ENCODE measurements around the gene SERPINA1. TPM values are rescaled to one million over a fixed set of nuclear protein-coding genes. Genes with fewer than 3 reads are reported as not detected.
"Not testable (repeated sequence)": the region's sequence is repeated elsewhere in the genome, so short reads cannot be mapped to it uniquely, and the experiment has no call there.

Gene SERPINA1
- polyA plus RNA-seq, 4 donors, result 51.1 to 225 (median 90.9) TPM

GRCh38 chr14:94373708-94374107, 14.7 kb downstream of the SERPINA1 start:
- no peak for DNase-seq (ENCODE audit: low read depth in 4 of 4, low spot score in 2 of 4)

- DNase-seq (ENCODE audit: low read depth in 4 of 4, low spot score in 2 of 4), result no peak
These were observed 16.3 kb downstream of the SERPINA1 start for GRCh38 chr14:94372021-94372605.

GRCh38 chr14:94370524-94370910, 17.9 kb downstream of the SERPINA1 start:
- DNase-seq (ENCODE audit: low read depth in 4 of 4, low spot score in 2 of 4), result no peak

GRCh38 chr14:94369766-94370523, 18.5 kb downstream of the SERPINA1 start:
- not testable (repeated sequence) for DNase-seq (ENCODE audit: low read depth in 4 of 4, low spot score in 2 of 4)

GRCh38 chr14:94368956-94369355, 19.4 kb downstream of the SERPINA1 start:
- DNase-seq (ENCODE audit: low read depth in 4 of 4, low spot score in 2 of 4), result no peak

- DNase-seq (ENCODE audit: low read depth in 4 of 4, low spot score in 2 of 4), result no peak
These were observed 20.2 kb downstream of the SERPINA1 start for GRCh38 chr14:94368243-94368590.

GRCh38 chr14:94367347-94368242, 20.8 kb downstream of the SERPINA1 start:
- no peak for DNase-seq (ENCODE audit: low read depth in 4 of 4, low spot score in 2 of 4)

GRCh38 chr14:94366146-94366915, 22.1 kb downstream of the SERPINA1 start, which contains the start of gene SERPINA2:
Gene SERPINA2, minus strand, starts transcription at chr14:94366698.
- DNase-seq (ENCODE audit: low read depth in 4 of 4, low spot score in 2 of 4), result no peak

- no peak for DNase-seq (ENCODE audit: low read depth in 4 of 4, low spot score in 2 of 4)
These were observed 22.8 kb downstream of the SERPINA1 start for GRCh38 chr14:94365624-94366023.

GRCh38 chr14:94364964-94365363, 23.4 kb downstream of the SERPINA1 start:
- no peak for DNase-seq (ENCODE audit: low read depth in 4 of 4, low spot score in 2 of 4)

- no peak for DNase-seq (ENCODE audit: low read depth in 4 of 4, low spot score in 2 of 4)
These were observed 24.4 kb downstream of the SERPINA1 start for GRCh38 chr14:94364037-94364436.

GRCh38 chr14:94363151-94363624, 25.2 kb downstream of the SERPINA1 start:
- DNase-seq (ENCODE audit: low read depth in 4 of 4, low spot score in 2 of 4), result no peak

GRCh38 chr14:94362614-94363133, 25.7 kb downstream of the SERPINA1 start:
- no peak for DNase-seq (ENCODE audit: low read depth in 4 of 4, low spot score in 2 of 4)

- no peak for DNase-seq (ENCODE audit: low read depth in 4 of 4, low spot score in 2 of 4)
These were observed 26.7 kb downstream of the SERPINA1 start for GRCh38 chr14:94361682-94362081.

GRCh38 chr14:94360945-94361565, 27.3 kb downstream of the SERPINA1 start:
- no peak for DNase-seq (ENCODE audit: low read depth in 4 of 4, low spot score in 2 of 4)

- no peak for DNase-seq (ENCODE audit: low read depth in 4 of 4, low spot score in 2 of 4)
These were observed 31.2 kb downstream of the SERPINA1 start for GRCh38 chr14:94357166-94357565.

GRCh38 chr14:94356379-94357056, 31.9 kb downstream of the SERPINA1 start:
- no peak for DNase-seq (ENCODE audit: low read depth in 4 of 4, low spot score in 2 of 4)

GRCh38 chr14:94355191-94355794, 33.1 kb downstream of the SERPINA1 start:
- peak in 2 of 4 donors; percentile 3 to 4 for DNase-seq (ENCODE audit: low read depth in 4 of 4, low spot score in 2 of 4)
